MCF 10A (cell line): Measurements from ENCODE around the gene TAS2R20. TPM values are rescaled to one million over a fixed set of nuclear protein-coding genes. Genes with fewer than 3 reads are reported as not detected.
A peak's percentile ranks its signal among the peaks of the same experiment; 100 is the strongest.
"Not testable (repeated sequence)": the region's sequence is repeated elsewhere in the genome, so short reads cannot be mapped to it uniquely, and the experiment has no call there.

Experiments
- Bru-seq: library from RNA; stranded (reverse); fragments of 400-500 nt; gene quantifications from one replicate; lab custom pipeline; 2021; lab: Mats Ljungman, UMichigan
- BruChase-seq, 2 experiments: library from RNA; stranded (reverse); fragments of 400-500 nt; gene quantifications; one replicate each; lab custom pipeline; 2021; lab: Mats Ljungman, UMichigan
- BruUV-seq: library from RNA; stranded (reverse); fragments of 400-500 nt; replicated peaks from 2 replicates; lab custom pipeline; 2021; lab: Mats Ljungman, UMichigan
- CTCF ChIA-PET: fragments of 300-600 bp; sonication (Branson Sonifier 250); formaldehyde crosslinking; extraction: SDS; loops from one replicate; lab custom pipeline; 2021; ENCODE audit warnings: antibody characterized with exemption, inconsistent platforms; lab: Yijun Ruan, JAX
- POLR2A ChIA-PET: fragments of 300-600, 350-650 bp; sonication (Branson Sonifier 250); formaldehyde crosslinking; extraction: SDS; loops from one replicate; lab custom pipeline; 2020; ENCODE audit warnings: antibody characterized with exemption, inconsistent platforms; lab: Yijun Ruan, JAX
- DNase-seq: peaks from one replicate; pipeline ENCODE4 v3.0.0-alpha.2; 2018; ENCODE audit not compliant: unreplicated experiment
- H3K27ac Mint-ChIP-seq: one replicate; pipeline ENCODE4 v1.8.0; 2022; ENCODE audit warnings: mild to moderate bottlenecking, low read depth, mixed read lengths; ENCODE audit not compliant: unreplicated experiment
- H3K27me3 Mint-ChIP-seq: one replicate; pipeline ENCODE4 v1.8.0; 2022; ENCODE audit warnings: mixed read lengths; ENCODE audit not compliant: insufficient read depth, unreplicated experiment
- H3K36me3 Mint-ChIP-seq: one replicate; pipeline ENCODE4 v1.8.0; 2022; ENCODE audit warnings: mild to moderate bottlenecking, moderate library complexity, mixed read lengths; ENCODE audit not compliant: insufficient read depth, unreplicated experiment
- H3K4me1 Mint-ChIP-seq: one replicate; pipeline ENCODE4 v1.8.0; 2022; ENCODE audit warnings: mixed read lengths; ENCODE audit not compliant: insufficient read depth, unreplicated experiment
- H3K4me3 Mint-ChIP-seq: one replicate; pipeline ENCODE4 v1.8.0; 2022; ENCODE audit warnings: mild to moderate bottlenecking, moderate library complexity, mixed read lengths; ENCODE audit not compliant: unreplicated experiment
- H3K9me3 Mint-ChIP-seq: one replicate; pipeline ENCODE4 v1.8.0; 2022; ENCODE audit warnings: mixed read lengths; ENCODE audit not compliant: unreplicated experiment
- intact Hi-C: fragments of 100-400 bp; cut with micrococcal nuclease; formaldehyde crosslinking; loops from 2 replicates; pipeline ENCODE4 v1.14.1; 2022
- long read RNA-seq: library from polyadenylated mRNA; stranded (forward); transcript quantifications from one replicate; pipeline ENCODE4 v2.0.0, GENCODE V29; 2022
- total RNA-seq: library from RNA; stranded (reverse); gene quantifications from 2 replicates; pipeline ENCODE4 v1.2.3, GENCODE V29; 2022
- TF ChIP-seq, protein P1 (sequence below): fragments of 200-600 bp; IDR thresholded peaks from one replicate; pipeline ENCODE4 v1.8.0; 2022; ENCODE audit warnings: antibody characterized with exemption, mild to moderate bottlenecking; ENCODE audit not compliant: unreplicated experiment

Gene TAS2R20, protein sequence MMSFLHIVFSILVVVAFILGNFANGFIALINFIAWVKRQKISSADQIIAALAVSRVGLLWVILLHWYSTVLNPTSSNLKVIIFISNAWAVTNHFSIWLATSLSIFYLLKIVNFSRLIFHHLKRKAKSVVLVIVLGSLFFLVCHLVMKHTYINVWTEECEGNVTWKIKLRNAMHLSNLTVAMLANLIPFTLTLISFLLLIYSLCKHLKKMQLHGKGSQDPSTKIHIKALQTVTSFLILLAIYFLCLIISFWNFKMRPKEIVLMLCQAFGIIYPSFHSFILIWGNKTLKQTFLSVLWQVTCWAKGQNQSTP
- 1.1 and 1.8 TPM in 2 replicates for total RNA-seq
- percentile 87 among the genes with signal in this experiment for Bru-seq, nascent RNA
- BruChase-seq, experiment 1, labeled RNA remaining after a 6-hour chase = percentile 73 among the genes with signal in this experiment
- percentile 89 among the genes with signal in this experiment for BruChase-seq, experiment 2, labeled RNA remaining after a 2-hour chase
- long read RNA-seq = 0 reads

DNA sequence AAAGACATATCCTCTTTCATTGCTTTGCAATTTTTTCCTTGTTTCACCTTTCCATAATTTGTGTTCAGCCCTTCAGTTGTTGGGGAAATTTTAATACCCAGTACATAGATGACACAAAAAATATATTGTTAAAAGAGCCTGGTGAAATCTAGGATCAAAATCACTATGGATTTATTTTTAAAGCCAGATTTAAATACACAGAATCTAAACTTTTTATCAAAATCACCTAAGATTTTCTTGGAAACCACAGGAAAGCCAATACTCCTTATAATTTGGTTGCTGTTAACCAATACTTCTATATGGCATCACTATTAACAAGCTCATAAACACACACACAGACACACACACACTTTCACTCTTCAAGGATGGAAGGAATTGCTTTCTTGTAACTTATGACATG is at the start of gene TAS2R20:
TAS2R20 (minus strand) TSS at position 101 of the 400 bp plus-strand sequence. CDS start 429 bp downstream, outside the sequence.
- intact Hi-C loops = no loop called here
- BruUV-seq = no TSS peak
- ChIA-PET POLR2A (interaction anchor here (0.7 kb wide), 1 partner anchor 17 kb away, joined by 3 read pairs; no protein-coding TSS in a partner anchor), CTCF (no interaction called here)
- Mint-ChIP-seq H3K27ac (no peak within 1 kb of the TSS), H3K36me3 (peaks cover 5% of the 10 kb centered on the region), H3K9me3 (peaks cover 8% of the 10 kb centered on the region), H3K4me1 (no peaks in the 10 kb centered on the region), H3K27me3 (no peaks in the 10 kb centered on the region), H3K4me3 (no peak within 1 kb of the TSS)
- no peak for DNase-seq
- TF ChIP-seq, protein P1, sequence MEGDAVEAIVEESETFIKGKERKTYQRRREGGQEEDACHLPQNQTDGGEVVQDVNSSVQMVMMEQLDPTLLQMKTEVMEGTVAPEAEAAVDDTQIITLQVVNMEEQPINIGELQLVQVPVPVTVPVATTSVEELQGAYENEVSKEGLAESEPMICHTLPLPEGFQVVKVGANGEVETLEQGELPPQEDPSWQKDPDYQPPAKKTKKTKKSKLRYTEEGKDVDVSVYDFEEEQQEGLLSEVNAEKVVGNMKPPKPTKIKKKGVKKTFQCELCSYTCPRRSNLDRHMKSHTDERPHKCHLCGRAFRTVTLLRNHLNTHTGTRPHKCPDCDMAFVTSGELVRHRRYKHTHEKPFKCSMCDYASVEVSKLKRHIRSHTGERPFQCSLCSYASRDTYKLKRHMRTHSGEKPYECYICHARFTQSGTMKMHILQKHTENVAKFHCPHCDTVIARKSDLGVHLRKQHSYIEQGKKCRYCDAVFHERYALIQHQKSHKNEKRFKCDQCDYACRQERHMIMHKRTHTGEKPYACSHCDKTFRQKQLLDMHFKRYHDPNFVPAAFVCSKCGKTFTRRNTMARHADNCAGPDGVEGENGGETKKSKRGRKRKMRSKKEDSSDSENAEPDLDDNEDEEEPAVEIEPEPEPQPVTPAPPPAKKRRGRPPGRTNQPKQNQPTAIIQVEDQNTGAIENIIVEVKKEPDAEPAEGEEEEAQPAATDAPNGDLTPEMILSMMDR = no peak

DNA sequence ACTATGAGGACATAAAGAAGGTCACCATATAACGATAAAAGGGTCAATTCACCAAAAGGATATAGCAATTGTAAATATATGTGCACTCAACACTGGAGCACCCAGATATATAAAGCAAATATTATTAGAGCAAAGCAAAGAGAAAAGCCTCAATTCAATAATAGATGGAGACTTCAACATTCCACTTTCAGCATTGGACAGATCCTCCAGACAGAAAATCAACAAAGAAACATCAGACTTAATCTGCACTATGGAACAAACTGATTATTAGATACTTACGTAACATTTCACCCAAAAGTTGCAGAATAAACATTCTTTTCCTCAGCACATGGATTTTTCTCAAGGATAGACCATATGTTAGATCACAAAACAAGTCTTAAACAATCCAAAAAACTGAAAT is 43.3 kb upstream of the TAS2R20 start:
- DNase-seq, POLR2A ChIA-PET, intact Hi-C loops, H3K9me3 Mint-ChIP-seq, H3K36me3 Mint-ChIP-seq, H3K27me3 Mint-ChIP-seq, BruUV-seq, CTCF ChIA-PET, H3K4me1 Mint-ChIP-seq, H3K27ac Mint-ChIP-seq, H3K4me3 Mint-ChIP-seq: not testable (repeated sequence)

DNA sequence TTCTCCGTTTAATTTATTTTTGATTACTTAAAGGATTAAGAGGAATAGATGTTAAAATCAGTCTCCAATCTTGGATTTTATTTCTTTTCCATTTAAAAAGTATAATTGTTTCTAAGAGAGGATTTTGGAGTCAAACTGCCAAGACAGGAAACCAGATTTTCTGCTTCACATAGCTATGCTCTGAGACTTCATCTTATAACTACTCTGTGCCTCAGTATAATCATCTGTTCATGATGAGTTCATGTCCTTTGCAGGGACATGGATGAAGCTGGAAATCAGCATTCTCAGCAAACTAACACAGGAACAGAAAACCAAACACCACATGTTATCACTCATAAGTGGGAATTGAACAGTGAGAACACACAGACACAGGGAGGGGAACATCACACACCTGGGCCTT is 42.1 kb upstream of the TAS2R20 start:
- no peaks in the 10 kb centered on the region for H3K27me3 Mint-ChIP-seq
- TF ChIP-seq, protein P1 = no peak
- no peaks in the 10 kb centered on the region for H3K9me3 Mint-ChIP-seq

DNA sequence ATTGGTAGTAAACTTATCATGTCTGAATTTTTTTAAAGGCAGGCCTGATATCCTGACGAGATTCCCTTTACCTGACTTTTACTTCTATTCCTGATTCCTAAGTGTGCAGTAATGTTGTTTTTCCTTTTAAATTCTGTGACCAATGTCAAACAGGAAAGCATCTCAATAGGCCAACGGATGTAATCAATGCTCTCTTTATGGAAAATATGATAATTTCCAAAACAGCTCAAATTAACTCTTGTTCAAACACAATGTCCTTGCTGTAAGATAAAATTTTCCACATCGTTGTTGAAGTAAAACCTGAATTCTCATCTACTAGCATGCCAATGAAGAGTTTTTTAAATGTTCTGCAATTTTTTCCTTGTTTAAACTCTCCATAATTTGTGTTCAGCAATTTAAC is 41.1 kb upstream of the TAS2R20 start:
- Mint-ChIP-seq H3K27me3 (no peaks in the 10 kb centered on the region), H3K9me3 (no peaks in the 10 kb centered on the region), H3K27ac (no peak overlapping the region), H3K36me3 (no peaks in the 10 kb centered on the region), H3K4me1 (no peaks in the 10 kb centered on the region), H3K4me3 (no peak overlapping the region)
- ChIA-PET CTCF (no interaction called here), POLR2A (no interaction called here)
- TF ChIP-seq, protein P1 = no peak
- no TSS peak for BruUV-seq
- no peak for DNase-seq
- intact Hi-C loops = no loop called here

More for the DNA sequence above, 42.1 kb upstream of the TAS2R20 start:
- BruUV-seq = no TSS peak
- H3K27ac Mint-ChIP-seq = no peak overlapping the region
- no peak overlapping the region for H3K4me3 Mint-ChIP-seq
- DNase-seq = no peak
- no peaks in the 10 kb centered on the region for H3K4me1 Mint-ChIP-seq
- H3K36me3 Mint-ChIP-seq = no peaks in the 10 kb centered on the region
- intact Hi-C loops = no loop called here
- CTCF ChIA-PET = interaction anchor here (0.5 kb wide), 1 partner anchor 143 kb away, joined by 3 read pairs; no protein-coding TSS in a partner anchor
- POLR2A ChIA-PET = no interaction called here

DNA sequence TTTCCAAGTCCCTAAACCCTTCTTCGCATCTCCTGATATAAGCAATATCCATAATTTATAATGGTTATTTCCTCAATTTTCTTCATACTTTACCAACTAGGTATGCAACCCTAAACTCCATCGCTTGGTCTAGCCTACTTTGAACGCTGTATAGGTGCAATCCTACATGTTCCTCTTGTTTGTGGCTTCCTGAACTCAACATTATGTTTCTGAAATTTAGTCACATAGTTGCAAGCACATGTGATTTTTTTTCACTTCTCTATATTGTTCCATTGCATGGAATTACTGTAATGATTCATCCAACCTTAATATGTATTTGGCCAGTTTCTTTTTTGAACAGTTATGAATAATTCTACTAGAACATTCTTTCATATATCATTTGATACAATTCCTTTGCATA is 35.9 kb upstream of the TAS2R20 start:
- H3K36me3 Mint-ChIP-seq, POLR2A ChIA-PET, H3K9me3 Mint-ChIP-seq, H3K4me1 Mint-ChIP-seq, H3K27me3 Mint-ChIP-seq, BruUV-seq, intact Hi-C loops, H3K27ac Mint-ChIP-seq, CTCF ChIA-PET, DNase-seq, H3K4me3 Mint-ChIP-seq: not testable (repeated sequence)
